SK-N-SH treated with all-trans-retinoic acid at 6 μM for 48 hours (cell line): Measurements from ENCODE around the gene CCND1.

Source experiments
- ATAC-seq: fragments of 200-7000 bp; cut with Tn5 transposase; 3 replicates; pipeline ENCODE4 v1.9.1; 2020; ENCODE audit warnings: mild to moderate bottlenecking, moderate library complexity
- ARNTL ChIP-seq: fragments of 450-650 bp; formaldehyde crosslinking; IDR thresholded peaks from 2 replicates; pipeline ENCODE4 v1.5.0; 2020; ENCODE audit warnings: low read depth, mild to moderate bottlenecking, moderate library complexity, borderline replicate concordance
- BACH2 ChIP-seq: fragments of 250-450 bp; sonication (Bioruptor Pico); IDR thresholded peaks from 2 replicates; pipeline ENCODE4 v1.9.0; 2021; ENCODE audit warnings: mild to moderate bottlenecking, borderline replicate concordance
- CSDC2 ChIP-seq: fragments of 250-450 bp; sonication (Bioruptor Pico); IDR thresholded peaks from 2 replicates; pipeline ENCODE4 v1.5.0; 2020; ENCODE audit warnings: mild to moderate bottlenecking, moderate library complexity
- CSRNP3 ChIP-seq: fragments of 250-450 bp; sonication (Bioruptor Pico); IDR thresholded peaks from 2 replicates; pipeline ENCODE4 v1.5.1; 2021; ENCODE audit warnings: mild to moderate bottlenecking, moderate library complexity
- ESRRG ChIP-seq: fragments of 250-450 bp; sonication (Bioruptor Pico); IDR thresholded peaks from 2 replicates; pipeline ENCODE4 v1.6.1; 2021; ENCODE audit warnings: mild to moderate bottlenecking
- ISL1 ChIP-seq: fragments of 250-450 bp; sonication (Bioruptor Pico); IDR thresholded peaks from 2 replicates; pipeline ENCODE4 v2.1.2; 2022; ENCODE audit warnings: mild to moderate bottlenecking, moderate library complexity
- PATZ1 ChIP-seq: fragments of 250-450 bp; sonication (Bioruptor Pico); IDR thresholded peaks from 2 replicates; pipeline ENCODE4 v1.8.0; 2020; ENCODE audit warnings: mild to moderate bottlenecking, moderate library complexity, borderline replicate concordance
- POU6F1 ChIP-seq: fragments of 250-450 bp; sonication (Bioruptor Pico); IDR thresholded peaks from 2 replicates; pipeline ENCODE4 v1.8.0; 2021; ENCODE audit warnings: low read depth, mild to moderate bottlenecking, moderate library complexity, borderline replicate concordance
- PPARA ChIP-seq: fragments of 250-450 bp; sonication (Bioruptor Pico); IDR thresholded peaks from 2 replicates; pipeline ENCODE4 v1.5.0; 2020; ENCODE audit warnings: mild to moderate bottlenecking, borderline replicate concordance
- RARB ChIP-seq: fragments of 250-450 bp; sonication (Bioruptor Pico); IDR thresholded peaks from 2 replicates; pipeline ENCODE4 v1.8.0; 2021; ENCODE audit warnings: mild to moderate bottlenecking, moderate library complexity
- SNAI2 ChIP-seq: fragments of 250-450 bp; sonication (Bioruptor Pico); IDR thresholded peaks from 2 replicates; pipeline ENCODE4 v1.5.0; 2020; ENCODE audit warnings: mild to moderate bottlenecking, moderate library complexity
- TCF4 ChIP-seq: fragments of 250-450 bp; sonication (Bioruptor Pico); IDR thresholded peaks from 2 replicates; pipeline ENCODE4 v1.8.0; 2021; ENCODE audit warnings: mild to moderate bottlenecking, moderate library complexity, borderline replicate concordance
- TSHZ2 ChIP-seq: fragments of 250-450 bp; sonication (Bioruptor Pico); IDR thresholded peaks from 2 replicates; pipeline ENCODE4 v1.5.0; 2020; ENCODE audit warnings: mild to moderate bottlenecking, moderate library complexity
- ZC3H10 ChIP-seq: fragments of 250-450 bp; sonication (Bioruptor Pico); IDR thresholded peaks from 2 replicates; pipeline ENCODE4 v1.5.1; 2021; ENCODE audit warnings: mild to moderate bottlenecking, moderate library complexity
- ZFP3 ChIP-seq: fragments of 250-450 bp; sonication (Bioruptor Pico); IDR thresholded peaks from 2 replicates; pipeline ENCODE4 v1.5.0; 2020; ENCODE audit warnings: mild to moderate bottlenecking, moderate library complexity
- ZFP30 ChIP-seq: fragments of 450-650 bp; formaldehyde crosslinking; IDR thresholded peaks from 2 replicates; pipeline ENCODE4 v1.5.0; 2022; ENCODE audit warnings: mild to moderate bottlenecking, moderate library complexity
- ZNF70 ChIP-seq: fragments of 450-650 bp; formaldehyde crosslinking; IDR thresholded peaks from 2 replicates; pipeline ENCODE4 v1.5.0; 2020; ENCODE audit warnings: mild to moderate bottlenecking, moderate library complexity
- ZNF8 ChIP-seq: fragments of 450-650 bp; formaldehyde crosslinking; IDR thresholded peaks from 2 replicates; pipeline ENCODE4 v1.5.0; 2020; ENCODE audit warnings: mild to moderate bottlenecking, moderate library complexity

Gene CCND1

GRCh38 chr11:69601011-69601975, 39.7 kb upstream of the CCND1 start:
- TF ChIP-seq ZNF70 (CRISPR knock-in tag) = no peak
- TF ChIP-seq CSDC2 (CRISPR knock-in tag) = no peak
- no peak for TF ChIP-seq ISL1 (CRISPR knock-in tag)
- no peak for TF ChIP-seq SNAI2 (CRISPR knock-in tag)
- TF ChIP-seq ZFP30 (CRISPR knock-in tag) = no peak
- TF ChIP-seq ESRRG (CRISPR knock-in tag) = no peak
- no peak for TF ChIP-seq TSHZ2 (CRISPR knock-in tag)
- TF ChIP-seq ZFP3 (CRISPR knock-in tag) = no peak
- TF ChIP-seq TCF4 = no peak
- TF ChIP-seq PPARA = no peak
- no peak for TF ChIP-seq ZC3H10 (CRISPR knock-in tag)
- TF ChIP-seq ZNF8 (CRISPR knock-in tag) = no peak
- TF ChIP-seq, all 23 proteins: peak for 0
- ATAC-seq = no peak

GRCh38 chr11:69603111-69603836, 37.7 kb upstream of the CCND1 start:
- TF ChIP-seq BACH2 (CRISPR knock-in tag) (no peak), ARNTL (CRISPR knock-in tag) (no peak), TCF4 (no peak), POU6F1 (CRISPR knock-in tag) (no peak), ZNF8 (CRISPR knock-in tag) (no peak), PPARA (no peak), PATZ1 (CRISPR knock-in tag) (no peak), TSHZ2 (CRISPR knock-in tag) (no peak), SNAI2 (CRISPR knock-in tag) (no peak), ZC3H10 (CRISPR knock-in tag) (no peak), CSRNP3 (CRISPR knock-in tag) (no peak), CSDC2 (CRISPR knock-in tag) (no peak), RARB (CRISPR knock-in tag) (no peak), ZFP3 (CRISPR knock-in tag) (no peak), ZFP30 (CRISPR knock-in tag) (no peak), ESRRG (CRISPR knock-in tag) (no peak), ZNF70 (CRISPR knock-in tag) (no peak)
- no peak for ATAC-seq
